HG03442 (cell line): Measurements from ENCODE around the gene DACH2.

Experiments
- ATAC-seq: cut with Tn5 transposase; IDR thresholded peaks from one replicate; pipeline ENCODE4 v1.9.1; 2021; ENCODE audit warnings: mild to moderate bottlenecking, moderate library complexity; ENCODE audit not compliant: unreplicated experiment

Gene DACH2

GRCh38 chrX:86747091-86747490 is 598.8 kb downstream of the DACH2 start:
- ATAC-seq: no peak

GRCh38 chrX:86805241-86805640 is 657.0 kb downstream of the DACH2 start:
- ATAC-seq: no peak

GRCh38 chrX:86806786-86807185 is 658.5 kb downstream of the DACH2 start:
- ATAC-seq: no peak

GRCh38 chrX:86809651-86810050 is 661.4 kb downstream of the DACH2 start:
- ATAC-seq: no peak

GRCh38 chrX:86829786-86830185 is 681.5 kb downstream of the DACH2 start:
- ATAC-seq: no peak

- ATAC-seq: no peak
These were observed 682.4 kb downstream of the DACH2 start for GRCh38 chrX:86830685-86831084.

- no peak for ATAC-seq
These were observed 696.9 kb downstream of the DACH2 start for GRCh38 chrX:86845101-86845500.
